A673 (cell line): Measurements from ENCODE around the gene FAM241B. TPM values are rescaled to one million over a fixed set of nuclear protein-coding genes. Genes with fewer than 3 reads are reported as not detected.

ENCODE experiments used
- BruUV-seq: library from RNA; stranded (reverse); fragments of 400-500 nt; replicated peaks from 2 replicates; lab custom pipeline; 2021; lab: Mats Ljungman, UMichigan
- CTCF ChIA-PET: fragments of 300-600 bp; sonication (Branson Sonifier 250); formaldehyde crosslinking; loops from one replicate; lab custom pipeline; 2022; ENCODE audit warnings: antibody characterized with exemption; lab: Charles Lee
- POLR2A ChIA-PET: fragments of 300-600 bp; sonication (Branson Sonifier 250); formaldehyde crosslinking; loops from one replicate; lab custom pipeline; 2022; ENCODE audit warnings: antibody characterized with exemption; ENCODE audit not compliant: low non-redundant PET; lab: Charles Lee
- DNase-seq: peaks from one replicate; pipeline ENCODE4 v3.0.0-alpha.2; 2015; ENCODE audit warnings: low spot score
- H3K27ac ChIP-seq: fragments of 200-600 bp; sonication (generic); 2 replicates; pipeline ENCODE4 v1.5.1; 2016; ENCODE audit warnings: mixed run types, low read depth, mild to moderate bottlenecking, mixed read lengths, antibody characterized with exemption, low read length; ENCODE audit not compliant: poor library complexity, severe bottlenecking
- H3K27me3 ChIP-seq: fragments of 200-600 bp; sonication (generic); replicated peaks from 2 replicates; pipeline ENCODE4 v1.6.1; 2017; ENCODE audit warnings: mixed run types, low read depth, mild to moderate bottlenecking, mixed read lengths, antibody characterized with exemption, low read length; ENCODE audit not compliant: insufficient read depth, poor library complexity
- H3K36me3 ChIP-seq: fragments of 200-600 bp; sonication (generic); 2 replicates; pipeline ENCODE4 v1.6.1; 2016; ENCODE audit warnings: mixed run types, mild to moderate bottlenecking, mixed read lengths, antibody characterized with exemption, low read length; ENCODE audit not compliant: insufficient read depth, poor library complexity, severe bottlenecking
- H3K4me1 ChIP-seq: fragments of 200-600 bp; sonication (generic); 2 replicates; pipeline ENCODE4 v1.6.1; 2017; ENCODE audit warnings: mixed run types, mild to moderate bottlenecking, mixed read lengths, antibody characterized with exemption, low read length; ENCODE audit not compliant: insufficient read depth, poor library complexity, severe bottlenecking
- H3K4me3 ChIP-seq: fragments of 200-600 bp; sonication (generic); 2 replicates; pipeline ENCODE4 v1.5.1; 2016; ENCODE audit warnings: low read depth, mixed run types, mild to moderate bottlenecking, mixed read lengths, low read length; ENCODE audit not compliant: poor library complexity, severe bottlenecking
- H3K9me3 ChIP-seq: fragments of 200-600 bp; sonication (generic); 2 replicates; pipeline ENCODE4 v1.6.1; 2016; ENCODE audit warnings: mixed run types, low read depth, mild to moderate bottlenecking, mixed read lengths, antibody characterized with exemption, low read length; ENCODE audit not compliant: poor library complexity, severe bottlenecking
- EZH2 ChIP-seq: fragments of 200-600 bp; sonication (generic); IDR thresholded peaks from 2 replicates; pipeline ENCODE4 v1.6.1; 2017; ENCODE audit warnings: borderline replicate concordance, low read depth, mild to moderate bottlenecking, mixed read lengths, antibody characterized with exemption, low read length; ENCODE audit not compliant: poor library complexity, severe bottlenecking
- intact Hi-C: fragments of 100-400 bp; cut with micrococcal nuclease; formaldehyde crosslinking; loops from one replicate; pipeline ENCODE4 v1.10.0; 2022; ENCODE audit not compliant: unreplicated experiment
- total RNA-seq: library from RNA; stranded (reverse); gene quantifications from 2 replicates; pipeline ENCODE4 v1.2.3, GENCODE V29; 2021
- TF ChIP-seq, protein P1 (sequence below): fragments of 300-800, 200-600 bp; sonication (generic); conservative IDR thresholded peaks from 2 replicates; pipeline ENCODE4 v1.5.1; 2017; ENCODE audit warnings: low read depth, mild to moderate bottlenecking, antibody characterized with exemption, low read length, moderate library complexity, mixed read lengths

Gene FAM241B
- total RNA-seq, 1 experiment from 2014 or later = 4.2 TPM

DNA sequence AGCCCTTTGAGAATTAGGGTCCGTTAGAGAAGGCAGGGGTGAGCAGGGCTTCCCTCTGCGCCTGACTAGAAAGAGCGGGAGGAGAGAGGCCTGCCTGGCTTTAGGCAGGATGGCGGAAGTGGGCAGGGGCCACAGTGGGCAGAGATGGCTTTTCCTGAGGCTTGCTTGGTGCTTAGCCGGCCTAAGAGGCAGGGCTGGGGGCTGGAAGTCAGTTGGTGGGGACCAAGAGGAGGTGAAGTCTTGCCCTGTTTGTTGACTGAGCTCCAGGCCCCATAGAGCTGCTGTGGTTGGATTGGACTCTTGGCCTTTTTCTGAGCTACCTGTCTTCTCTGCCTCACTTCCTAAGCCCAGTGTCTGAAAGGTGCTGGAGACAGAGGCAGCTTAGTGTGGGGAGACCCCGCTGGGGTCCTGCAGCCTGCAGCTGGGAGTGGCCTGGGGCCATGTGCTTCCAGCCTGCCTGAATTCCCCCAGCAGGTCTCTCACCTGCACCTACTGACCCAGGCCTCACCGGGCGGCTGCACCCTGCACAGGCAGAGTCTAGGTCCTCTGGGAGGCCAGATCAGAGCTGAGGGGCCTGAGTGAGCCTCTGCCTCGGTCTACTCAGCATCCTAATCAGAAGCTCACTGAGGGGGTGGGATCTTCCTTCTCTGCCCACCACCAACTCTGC lies 4.8 kb downstream of the FAM241B start:
- POLR2A ChIA-PET = no interaction called here

DNA sequence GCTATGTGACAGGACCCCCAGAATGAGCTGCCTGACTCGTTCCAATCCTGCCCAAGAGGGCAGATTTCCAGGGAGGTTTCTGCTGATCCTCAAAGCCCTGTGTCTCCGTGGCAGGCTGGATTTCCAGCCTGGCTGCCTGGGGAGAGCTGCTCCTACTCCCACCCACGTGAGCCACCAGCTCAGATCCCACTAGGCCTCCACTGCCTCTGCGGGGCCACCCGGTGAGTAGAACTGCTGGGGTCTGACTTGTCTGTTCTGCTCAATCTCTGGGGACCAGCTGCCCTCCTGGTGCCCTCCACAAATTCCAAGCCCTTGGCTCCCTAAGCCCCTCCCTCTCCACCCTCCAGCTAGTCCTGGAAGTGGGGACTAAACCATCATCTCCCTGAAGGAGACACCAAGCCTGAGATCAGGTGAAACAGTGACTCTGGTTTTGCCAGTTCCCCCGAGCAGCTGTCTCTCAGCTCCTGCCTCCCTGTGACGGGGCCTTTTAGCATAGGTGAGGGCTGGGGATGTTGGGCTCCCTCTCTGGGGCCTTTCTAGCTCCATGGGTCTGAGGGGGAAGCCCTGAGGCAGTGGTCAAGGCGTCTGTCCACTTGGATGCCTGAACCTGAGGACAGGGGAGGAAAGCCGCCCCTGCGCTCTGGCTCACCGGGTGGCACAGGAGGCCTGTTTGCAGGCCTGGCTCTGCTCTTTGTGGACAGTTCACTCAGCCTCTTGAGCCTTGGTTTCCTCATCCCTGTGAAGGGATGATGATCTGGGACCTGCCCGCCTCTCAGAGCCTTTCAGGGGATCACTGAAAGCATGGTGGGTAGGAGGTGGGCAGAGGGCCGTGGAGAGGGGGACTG lies 5.6 kb downstream of the FAM241B start:
- DNase-seq = no peak
- ChIA-PET POLR2A (no interaction called here), CTCF (interaction anchor here (2.4 kb wide), 1 partner anchor 279 kb away, joined by 6 read pairs; no protein-coding TSS in a partner anchor)
- no peak overlapping the region for H3K4me3 ChIP-seq
- intact Hi-C loops = no loop called here
- BruUV-seq = no TSS peak
- no peaks in the 10 kb centered on the region for H3K9me3 ChIP-seq
- H3K36me3 ChIP-seq = no peaks in the 10 kb centered on the region
- no peak overlapping the region for H3K27ac ChIP-seq
- no peaks in the 10 kb centered on the region for H3K4me1 ChIP-seq
- H3K27me3 ChIP-seq = no peaks in the 10 kb centered on the region
- TF ChIP-seq, protein P1, sequence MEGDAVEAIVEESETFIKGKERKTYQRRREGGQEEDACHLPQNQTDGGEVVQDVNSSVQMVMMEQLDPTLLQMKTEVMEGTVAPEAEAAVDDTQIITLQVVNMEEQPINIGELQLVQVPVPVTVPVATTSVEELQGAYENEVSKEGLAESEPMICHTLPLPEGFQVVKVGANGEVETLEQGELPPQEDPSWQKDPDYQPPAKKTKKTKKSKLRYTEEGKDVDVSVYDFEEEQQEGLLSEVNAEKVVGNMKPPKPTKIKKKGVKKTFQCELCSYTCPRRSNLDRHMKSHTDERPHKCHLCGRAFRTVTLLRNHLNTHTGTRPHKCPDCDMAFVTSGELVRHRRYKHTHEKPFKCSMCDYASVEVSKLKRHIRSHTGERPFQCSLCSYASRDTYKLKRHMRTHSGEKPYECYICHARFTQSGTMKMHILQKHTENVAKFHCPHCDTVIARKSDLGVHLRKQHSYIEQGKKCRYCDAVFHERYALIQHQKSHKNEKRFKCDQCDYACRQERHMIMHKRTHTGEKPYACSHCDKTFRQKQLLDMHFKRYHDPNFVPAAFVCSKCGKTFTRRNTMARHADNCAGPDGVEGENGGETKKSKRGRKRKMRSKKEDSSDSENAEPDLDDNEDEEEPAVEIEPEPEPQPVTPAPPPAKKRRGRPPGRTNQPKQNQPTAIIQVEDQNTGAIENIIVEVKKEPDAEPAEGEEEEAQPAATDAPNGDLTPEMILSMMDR = no peak
- no peak for TF ChIP-seq EZH2

More for the DNA sequence above, 4.8 kb downstream of the FAM241B start:
- no peak overlapping the region for H3K4me3 ChIP-seq
- no peaks in the 10 kb centered on the region for H3K4me1 ChIP-seq
- intact Hi-C loops = no loop called here
- no peak for DNase-seq
- no peaks in the 10 kb centered on the region for H3K36me3 ChIP-seq
- no peak overlapping the region for H3K27ac ChIP-seq
- BruUV-seq = no TSS peak
- no peaks in the 10 kb centered on the region for H3K9me3 ChIP-seq
- CTCF ChIA-PET = interaction anchor here (2.4 kb wide), 1 partner anchor 279 kb away, joined by 6 read pairs; no protein-coding TSS in a partner anchor
- TF ChIP-seq EZH2 = no peak
- TF ChIP-seq, protein P1 = no peak
- H3K27me3 ChIP-seq = no peaks in the 10 kb centered on the region

DNA sequence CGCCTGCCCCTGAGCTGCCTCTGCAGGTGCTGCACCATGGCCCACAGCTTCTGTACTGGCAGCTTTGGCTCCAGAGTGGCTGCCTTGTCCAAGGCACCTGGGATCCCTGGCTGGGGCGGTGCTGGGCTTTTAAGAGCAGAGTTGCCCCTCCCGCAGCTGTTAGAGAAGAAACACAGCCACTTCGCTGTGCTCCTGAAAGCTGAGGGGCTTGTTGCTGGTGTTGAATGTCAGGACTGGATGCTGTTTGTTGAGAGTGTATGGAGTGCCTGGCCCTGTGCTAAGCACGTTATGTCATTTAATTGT lies 6.2 kb downstream of the FAM241B start:
- no TSS peak for BruUV-seq
- H3K27me3 ChIP-seq = no peaks in the 10 kb centered on the region
- H3K27ac ChIP-seq = no peak overlapping the region
- H3K36me3 ChIP-seq = no peaks in the 10 kb centered on the region
- intact Hi-C loops = no loop called here
- CTCF ChIA-PET = interaction anchor here (0.6 to 2.4 kb wide), 4 partner anchors 15 to 413 kb away, joined by 3 to 13 read pairs (median 10); no protein-coding TSS in a partner anchor
- H3K4me1 ChIP-seq = no peaks in the 10 kb centered on the region
- no peak for TF ChIP-seq EZH2
- TF ChIP-seq, protein P1 = no peak
- H3K9me3 ChIP-seq = no peaks in the 10 kb centered on the region
- POLR2A ChIA-PET = no interaction called here
- H3K4me3 ChIP-seq = no peak overlapping the region
- no peak for DNase-seq
